Loucy (cell line): Measurements from ENCODE around the gene SHROOM3.

Experiments used
- H2AFZ ChIP-seq: fragments of 200-600 bp; sonication (generic); 2 replicates; pipeline ENCODE4 v1.6.0; 2016; ENCODE audit warnings: antibody characterized with exemption, mild to moderate bottlenecking, low read length, moderate library complexity
- H3F3A ChIP-seq: fragments of 200-600 bp; 2 replicates; pipeline ENCODE4 v1.6.0; 2016; ENCODE audit warnings: antibody characterized with exemption, low read depth, mild to moderate bottlenecking
- H3K27me3 ChIP-seq: fragments of 200-600 bp; sonication (generic); 2 replicates; pipeline ENCODE4 v1.6.1; 2014; ENCODE audit warnings: low read length, mild to moderate bottlenecking; ENCODE audit not compliant: insufficient read depth, poor library complexity, severe bottlenecking
- H3K36me3 ChIP-seq: fragments of 200-600 bp; sonication (generic); 2 replicates; pipeline ENCODE4 v1.6.1; 2016; ENCODE audit warnings: low read length; ENCODE audit not compliant: insufficient read depth
- H3K4me1 ChIP-seq: fragments of 200-600 bp; sonication (generic); 2 replicates; pipeline ENCODE4 v1.5.1; 2014; ENCODE audit warnings: low read length, mild to moderate bottlenecking; ENCODE audit not compliant: insufficient read depth, poor library complexity, severe bottlenecking
- H3K4me2 ChIP-seq: fragments of 200-600 bp; sonication (generic); 2 replicates; pipeline ENCODE4 v1.6.0; 2014; ENCODE audit warnings: antibody characterized with exemption, low read length, low read depth, mild to moderate bottlenecking; ENCODE audit not compliant: poor library complexity, severe bottlenecking
- H3K4me3 ChIP-seq: fragments of 200-600 bp; sonication (generic); 2 replicates; pipeline ENCODE4 v1.5.1; 2014; ENCODE audit warnings: low read length, mild to moderate bottlenecking, mixed read lengths; ENCODE audit not compliant: poor library complexity, severe bottlenecking
- H3K79me2 ChIP-seq: fragments of 200-600 bp; sonication (generic); 2 replicates; pipeline ENCODE4 v1.6.1; 2014; ENCODE audit warnings: low read length; ENCODE audit not compliant: insufficient read depth
- H3K9ac ChIP-seq: fragments of 200-600 bp; sonication (generic); 2 replicates; pipeline ENCODE4 v1.6.0; 2014; ENCODE audit warnings: mild to moderate bottlenecking, low read depth, low read length, moderate library complexity; ENCODE audit not compliant: poor library complexity, severe bottlenecking
- H3K9me2 ChIP-seq: fragments of 200-600 bp; sonication (generic); replicated peaks from 2 replicates; pipeline ENCODE4 v1.6.1; 2016; ENCODE audit warnings: low read depth, low read length, mixed read lengths
- H3K9me3 ChIP-seq: fragments of 200-600 bp; sonication (generic); 2 replicates; pipeline ENCODE4 v1.6.1; 2014; ENCODE audit warnings: mild to moderate bottlenecking, antibody characterized with exemption, low read length, low read depth; ENCODE audit not compliant: insufficient read depth
- H4K20me1 ChIP-seq: fragments of 200-600 bp; sonication (generic); 2 replicates; pipeline ENCODE4 v1.6.0; 2014; ENCODE audit warnings: antibody characterized with exemption, low read length, mild to moderate bottlenecking; ENCODE audit not compliant: insufficient read depth, poor library complexity, severe bottlenecking
- EZH2phosphoT487 ChIP-seq: fragments of 200-600 bp; IDR thresholded peaks from 2 replicates; pipeline ENCODE4 v1.6.1; 2018; ENCODE audit warnings: antibody characterized with exemption, mild to moderate bottlenecking, moderate library complexity, borderline replicate concordance
- TF ChIP-seq, protein P1 (sequence below): fragments of 200-600 bp; sonication (generic); conservative IDR thresholded peaks from 2 replicates; pipeline ENCODE4 v1.5.1; 2014; ENCODE audit warnings: mild to moderate bottlenecking, antibody characterized with exemption, low read length

The SHROOM3 gene

GRCh38 chr4:76628251-76628650, 193.2 kb downstream of the SHROOM3 start:
- Histone ChIP-seq H3K79me2 (no peaks in the 10 kb centered on the region), H3K4me1 (peaks cover 24% of the 10 kb centered on the region), H3K27me3 (no peaks in the 10 kb centered on the region), H3K9me2 (no peaks in the 10 kb centered on the region), H3K4me2 (no peak overlapping the region), H4K20me1 (no peaks in the 10 kb centered on the region), H3K36me3 (no peaks in the 10 kb centered on the region), H3F3A (no peaks in the 10 kb centered on the region; the same call in 1 of the 2 replicates), H3K9me3 (no peaks in the 10 kb centered on the region), H3K9ac (no peak overlapping the region), H2AFZ (no peak overlapping the region), H3K4me3 (no peak overlapping the region)
- TF ChIP-seq EZH2phosphoT487, result no peak
- TF ChIP-seq, protein P1, sequence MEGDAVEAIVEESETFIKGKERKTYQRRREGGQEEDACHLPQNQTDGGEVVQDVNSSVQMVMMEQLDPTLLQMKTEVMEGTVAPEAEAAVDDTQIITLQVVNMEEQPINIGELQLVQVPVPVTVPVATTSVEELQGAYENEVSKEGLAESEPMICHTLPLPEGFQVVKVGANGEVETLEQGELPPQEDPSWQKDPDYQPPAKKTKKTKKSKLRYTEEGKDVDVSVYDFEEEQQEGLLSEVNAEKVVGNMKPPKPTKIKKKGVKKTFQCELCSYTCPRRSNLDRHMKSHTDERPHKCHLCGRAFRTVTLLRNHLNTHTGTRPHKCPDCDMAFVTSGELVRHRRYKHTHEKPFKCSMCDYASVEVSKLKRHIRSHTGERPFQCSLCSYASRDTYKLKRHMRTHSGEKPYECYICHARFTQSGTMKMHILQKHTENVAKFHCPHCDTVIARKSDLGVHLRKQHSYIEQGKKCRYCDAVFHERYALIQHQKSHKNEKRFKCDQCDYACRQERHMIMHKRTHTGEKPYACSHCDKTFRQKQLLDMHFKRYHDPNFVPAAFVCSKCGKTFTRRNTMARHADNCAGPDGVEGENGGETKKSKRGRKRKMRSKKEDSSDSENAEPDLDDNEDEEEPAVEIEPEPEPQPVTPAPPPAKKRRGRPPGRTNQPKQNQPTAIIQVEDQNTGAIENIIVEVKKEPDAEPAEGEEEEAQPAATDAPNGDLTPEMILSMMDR, result no peak

DNA sequence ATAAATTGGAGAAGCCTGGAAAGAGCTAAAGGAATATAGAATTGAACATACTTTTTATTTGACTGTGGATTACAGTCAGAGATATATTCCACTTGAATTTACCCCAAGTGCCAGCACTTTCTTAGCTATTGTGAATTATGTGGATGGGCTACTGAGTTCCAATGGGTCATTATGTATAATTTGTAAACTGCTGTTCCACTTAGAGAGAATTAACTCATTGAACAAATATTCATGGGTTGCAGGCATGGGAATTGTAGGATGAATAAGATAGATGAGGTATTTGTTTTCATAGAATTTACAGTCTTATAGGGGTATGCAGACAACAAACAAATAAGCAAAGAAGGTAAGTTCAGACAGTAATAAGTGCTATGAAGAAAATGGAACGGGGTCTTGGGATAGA, 195.7 kb downstream of the SHROOM3 start:
- no peaks in the 10 kb centered on the region for H3K36me3 ChIP-seq
- H3K4me2 ChIP-seq, result no peak overlapping the region
- no peaks in the 10 kb centered on the region for H4K20me1 ChIP-seq
- no peaks in the 10 kb centered on the region for H3K79me2 ChIP-seq
- H3K9ac ChIP-seq, result no peak overlapping the region
- no peaks in the 10 kb centered on the region for H3K9me2 ChIP-seq
- H3K27me3 ChIP-seq, result no peaks in the 10 kb centered on the region
- TF ChIP-seq, protein P1, result no peak
- no peak for TF ChIP-seq EZH2phosphoT487
- H3F3A ChIP-seq, result no peaks in the 10 kb centered on the region; the same call in 1 of the 2 replicates
- H3K9me3 ChIP-seq, result no peaks in the 10 kb centered on the region
- H2AFZ ChIP-seq, result no peak overlapping the region
- no peak overlapping the region for H3K4me3 ChIP-seq
- H3K4me1 ChIP-seq, result peaks cover 12% of the 10 kb centered on the region

GRCh38 chr4:76634220-76634619, 199.2 kb downstream of the SHROOM3 start:
- H3K36me3 ChIP-seq, result no peaks in the 10 kb centered on the region
- no peak overlapping the region for H3K9ac ChIP-seq
- no peaks in the 10 kb centered on the region for H3K79me2 ChIP-seq
- H3F3A ChIP-seq, result no peaks in the 10 kb centered on the region
- no peaks in the 10 kb centered on the region for H4K20me1 ChIP-seq
- H3K4me3 ChIP-seq, result no peak overlapping the region
- H3K9me3 ChIP-seq, result no peaks in the 10 kb centered on the region
- TF ChIP-seq, protein P1, result no peak
- no peak for TF ChIP-seq EZH2phosphoT487
- peaks cover 12% of the 10 kb centered on the region for H3K4me1 ChIP-seq
- H3K4me2 ChIP-seq, result no peak overlapping the region
- H3K27me3 ChIP-seq, result no peaks in the 10 kb centered on the region
- H2AFZ ChIP-seq, result no peak overlapping the region
- no peaks in the 10 kb centered on the region for H3K9me2 ChIP-seq
